WTC11 (cell line): ENCODE results near the gene TMC5. TPM values are rescaled to one million over a fixed set of nuclear protein-coding genes. Genes with fewer than 3 reads are reported as not detected.

ENCODE experiments used
- ATAC-seq: fragments of 200-7000 bp; cut with Tn5 transposase; 2 replicates; pipeline ENCODE4 v1.10.0; 2021; ENCODE audit warnings: mild to moderate bottlenecking, moderate library complexity
- CTCF ChIA-PET: fragments of 300-600 bp; sonication (Branson Sonifier 250); formaldehyde crosslinking; loops from one replicate; lab custom pipeline; 2021; ENCODE audit warnings: antibody characterized with exemption; lab: Charles Lee
- POLR2A ChIA-PET: fragments of 350-600 bp; sonication (Branson Sonifier 250); formaldehyde crosslinking; loops from one replicate; lab custom pipeline; 2021; ENCODE audit warnings: antibody characterized with exemption; lab: Charles Lee
- DNase-seq: peaks from one replicate; pipeline ENCODE4 v3.0.0; 2021; ENCODE audit warnings: low spot score
- H3K27ac Mint-ChIP-seq: 2 replicates; pipeline ENCODE4 v1.8.0; 2021; ENCODE audit warnings: mixed read lengths
- H3K27me3 Mint-ChIP-seq: 2 replicates; pipeline ENCODE4 v1.8.0; 2021; ENCODE audit warnings: low read depth, mild to moderate bottlenecking, moderate library complexity, mixed read lengths
- H3K36me3 Mint-ChIP-seq: 2 replicates; pipeline ENCODE4 v1.8.0; 2021; ENCODE audit warnings: mixed read lengths
- H3K4me1 Mint-ChIP-seq: 2 replicates; pipeline ENCODE4 v1.8.0; 2022; ENCODE audit warnings: mixed read lengths
- H3K4me3 Mint-ChIP-seq: 2 replicates; pipeline ENCODE4 v1.8.0; 2021; ENCODE audit warnings: mild to moderate bottlenecking, moderate library complexity, mixed read lengths
- H3K9me3 Mint-ChIP-seq: 2 replicates; pipeline ENCODE4 v1.8.0; 2021; ENCODE audit warnings: mixed read lengths
- AFF4 ChIP-seq: sonication (generic); formaldehyde crosslinking; IDR thresholded peaks from 2 replicates; pipeline ENCODE4 v1.8.1; 2023; ENCODE audit warnings: mild to moderate bottlenecking, missing genetic modification reagents, borderline replicate concordance
- CBFB ChIP-seq: sonication (generic); formaldehyde crosslinking; IDR thresholded peaks from 2 replicates; pipeline ENCODE4 v1.8.1; 2022; ENCODE audit warnings: mild to moderate bottlenecking, low read depth, missing genetic modification reagents
- CREM ChIP-seq: sonication (generic); formaldehyde crosslinking; IDR thresholded peaks from 2 replicates; pipeline ENCODE4 v1.8.1; 2022; ENCODE audit warnings: mild to moderate bottlenecking, missing genetic modification reagents, moderate library complexity
- E2F4 ChIP-seq: sonication (generic); formaldehyde crosslinking; IDR thresholded peaks from 2 replicates; pipeline ENCODE4 v1.8.1; 2022; ENCODE audit warnings: low read depth, mild to moderate bottlenecking, moderate library complexity, missing genetic modification reagents, borderline replicate concordance
- FOXK1 ChIP-seq: sonication (generic); formaldehyde crosslinking; IDR thresholded peaks from 2 replicates; pipeline ENCODE4 v1.8.0; 2022; ENCODE audit warnings: mild to moderate bottlenecking, moderate library complexity, missing genetic modification reagents
- FOXP1 ChIP-seq: sonication (generic); formaldehyde crosslinking; IDR thresholded peaks from 2 replicates; pipeline ENCODE4 v1.8.0; 2022; ENCODE audit warnings: missing genetic modification reagents, mild to moderate bottlenecking, moderate library complexity, borderline replicate concordance
- GABPB1 ChIP-seq: sonication (generic); formaldehyde crosslinking; IDR thresholded peaks from 2 replicates; pipeline ENCODE4 v1.8.1; 2023; ENCODE audit warnings: mild to moderate bottlenecking, missing genetic modification reagents
- IRF2 ChIP-seq: sonication (generic); formaldehyde crosslinking; IDR thresholded peaks from 2 replicates; pipeline ENCODE4 v1.8.0; 2022; ENCODE audit warnings: low read depth, missing genetic modification reagents, borderline replicate concordance
- JAZF1 ChIP-seq: fragments of 250-450 bp; sonication (Bioruptor Pico); IDR thresholded peaks from 2 replicates; pipeline ENCODE4 v1.9.0; 2021; ENCODE audit warnings: moderate library complexity, mild to moderate bottlenecking, inconsistent platforms
- NR3C1 ChIP-seq: sonication (generic); formaldehyde crosslinking; conservative IDR thresholded peaks from 2 replicates; pipeline ENCODE4 v1.8.1; 2023; ENCODE audit warnings: low read depth, mild to moderate bottlenecking, missing genetic modification reagents
- OVOL2 ChIP-seq: fragments of 250-450 bp; sonication (Bioruptor Pico); IDR thresholded peaks from 2 replicates; pipeline ENCODE4 v1.9.0; 2021; ENCODE audit warnings: mild to moderate bottlenecking, borderline replicate concordance
- PRRX2 ChIP-seq: fragments of 250-450 bp; sonication (Bioruptor Pico); IDR thresholded peaks from 2 replicates; pipeline ENCODE4 v1.8.0; 2021; ENCODE audit warnings: mild to moderate bottlenecking
- RELA ChIP-seq: sonication (generic); formaldehyde crosslinking; IDR thresholded peaks from 2 replicates; pipeline ENCODE4 v1.8.1; 2022; ENCODE audit warnings: missing genetic modification reagents, mild to moderate bottlenecking, borderline replicate concordance
- SOX15 ChIP-seq: fragments of 250-450 bp; sonication (Bioruptor Pico); IDR thresholded peaks from 2 replicates; pipeline ENCODE4 v1.9.0; 2021; ENCODE audit warnings: mild to moderate bottlenecking
- TEAD1 ChIP-seq: sonication (generic); formaldehyde crosslinking; IDR thresholded peaks from 2 replicates; pipeline ENCODE4 v1.8.0; 2022; ENCODE audit warnings: mild to moderate bottlenecking, missing genetic modification reagents
- USF1 ChIP-seq: sonication (generic); formaldehyde crosslinking; IDR thresholded peaks from 2 replicates; pipeline ENCODE4 v1.8.0; 2022; ENCODE audit warnings: mild to moderate bottlenecking, missing genetic modification reagents
- ZBTB21 ChIP-seq: sonication (generic); formaldehyde crosslinking; IDR thresholded peaks from 2 replicates; pipeline ENCODE4 v1.8.1; 2023; ENCODE audit warnings: mild to moderate bottlenecking, missing genetic modification reagents, borderline replicate concordance
- ZNF121 ChIP-seq: sonication (generic); formaldehyde crosslinking; IDR thresholded peaks from 2 replicates; pipeline ENCODE4 v1.8.0; 2023; ENCODE audit warnings: missing genetic modification reagents
- total RNA-seq: library from RNA; stranded (reverse); gene quantifications from 3 replicates; pipeline ENCODE4 v1.2.3, GENCODE V29; 2021

TMC5 gene
- total RNA-seq, 1 experiment from 2014 or later, result 3.1 TPM

GRCh38 chr16:19380328-19380727, 37.4 kb upstream of the TMC5 start:
- Mint-ChIP-seq H3K4me1 (no peaks in the 10 kb centered on the region), H3K36me3 (no peaks in the 10 kb centered on the region), H3K9me3 (no peaks in the 10 kb centered on the region)

GRCh38 chr16:19382084-19382801, 35.4 kb upstream of the TMC5 start:
- no peak overlapping the region for H3K4me3 Mint-ChIP-seq
- ATAC-seq (no peak), DNase-seq (no peak)
- CTCF ChIA-PET, result interaction anchor here (1.0 to 1.6 kb wide), 6 partner anchors 12 to 399 kb away, joined by 3 to 5 read pairs (median 4); partner anchors contain the start of gene TMC7
- no peaks in the 10 kb centered on the region for H3K36me3 Mint-ChIP-seq
- POLR2A ChIA-PET, result no interaction called here
- H3K4me1 Mint-ChIP-seq, result no peaks in the 10 kb centered on the region
- TF ChIP-seq ZNF121 (CRISPR knock-in tag) (no peak), FOXK1 (CRISPR knock-in tag) (no peak), JAZF1 (CRISPR knock-in tag) (no peak), CREM (CRISPR knock-in tag) (no peak), E2F4 (CRISPR knock-in tag) (no peak), PRRX2 (CRISPR knock-in tag) (no peak), SOX15 (CRISPR knock-in tag) (no peak), TEAD1 (no peak), GABPB1 (CRISPR knock-in tag) (no peak), NR3C1 (no peak), RELA (CRISPR knock-in tag) (no peak), OVOL2 (CRISPR knock-in tag) (no peak), CBFB (CRISPR knock-in tag) (no peak), ZBTB21 (CRISPR knock-in tag) (no peak)
- no peaks in the 10 kb centered on the region for H3K9me3 Mint-ChIP-seq
- H3K27ac Mint-ChIP-seq, result no peak overlapping the region
- H3K27me3 Mint-ChIP-seq, result no peaks in the 10 kb centered on the region; the same call in 1 of the 2 replicates

More at GRCh38 chr16:19380328-19380727, 37.4 kb upstream of the TMC5 start:
- POLR2A ChIA-PET, result no interaction called here
- DNase-seq (no peak), ATAC-seq (no peak)
- no peaks in the 10 kb centered on the region; the same call in 1 of the 2 replicates for H3K27me3 Mint-ChIP-seq
- no peak overlapping the region for H3K27ac Mint-ChIP-seq
- TF ChIP-seq USF1 (no peak), AFF4 (CRISPR knock-in tag) (no peak), IRF2 (CRISPR knock-in tag) (no peak), JAZF1 (CRISPR knock-in tag) (no peak), FOXP1 (CRISPR knock-in tag) (no peak)
- H3K4me3 Mint-ChIP-seq, result no peak overlapping the region
- CTCF ChIA-PET, result no interaction called here
